Motor neuron (in vitro differentiated cells): Measurements from ENCODE around the gene ADM2. TPM values are rescaled to one million over a fixed set of nuclear protein-coding genes. Genes with fewer than 3 reads are reported as not detected.
"Not testable (repeated sequence)": the region's sequence is repeated elsewhere in the genome, so short reads cannot be mapped to it uniquely, and the experiment has no call there.

Source experiments
- ATAC-seq, 8 experiments: fragments of 200-7000 bp; cut with Tn5 transposase; replicated peaks in 6 of 8; 2 replicates each; pipeline ENCODE4 v1.8.0; 2021; ENCODE audit warnings: mild to moderate bottlenecking in 8 of 8, moderate library complexity in 8 of 8
- H3K27ac ChIP-seq, 2 donors: fragments of 250-450 bp; sonication (Bioruptor Pico); 2 replicates each; pipeline ENCODE4 v1.9.0; 2021; ENCODE audit warnings: antibody characterized with exemption in 2 of 2, mild to moderate bottlenecking in 2 of 2, moderate library complexity in 1 of 2
- H3K4me1 ChIP-seq, 2 donors: fragments of 250-450 bp; sonication (Bioruptor Pico); replicated peaks in 1 of 2; 2 replicates each; pipeline ENCODE4 v1.6.1; 2021; ENCODE audit warnings: antibody characterized with exemption in 2 of 2, mild to moderate bottlenecking in 2 of 2, moderate library complexity in 1 of 2
- H3K4me3 ChIP-seq, 5 donors: fragments of 250-450 bp; sonication (Bioruptor Pico); 2 replicates each; pipeline ENCODE4 v1.9.0; 2021; ENCODE audit warnings: antibody characterized with exemption in 5 of 5, mild to moderate bottlenecking in 5 of 5, moderate library complexity in 4 of 5
- WGBS, 10 experiments: fragments of 450-650 bp; shearing (Covaris generic); methylation state at CpG; one replicate each; pipeline ENCODE4 v1.0.0; 2022; 5-methylcytosine and 5-hydroxymethylcytosine counted together
- in situ Hi-C, 9 experiments: fragments of 400-800 bp; cut with MboI; loops; one replicate each; pipeline ENCODE4 v1.15.0; 2021; ENCODE audit warnings: low sequenced_read_pairs in 9 of 9, low pct_unique_long_range_greater_than_20kb in 2 of 9; ENCODE audit not compliant: unreplicated experiment in 9 of 9
- total RNA-seq, 8 experiments: library from RNA; unstranded; fragments of 300-600 nt; gene quantifications; 2 replicates each; pipeline versions ENCODE4 v1.2.3 to v1.2.4, GENCODE V29; 2022

ADM2 gene
- total RNA-seq, 8 experiments from 2014 or later: 0.09 to 7.6 (median 1.2) TPM

DNA sequence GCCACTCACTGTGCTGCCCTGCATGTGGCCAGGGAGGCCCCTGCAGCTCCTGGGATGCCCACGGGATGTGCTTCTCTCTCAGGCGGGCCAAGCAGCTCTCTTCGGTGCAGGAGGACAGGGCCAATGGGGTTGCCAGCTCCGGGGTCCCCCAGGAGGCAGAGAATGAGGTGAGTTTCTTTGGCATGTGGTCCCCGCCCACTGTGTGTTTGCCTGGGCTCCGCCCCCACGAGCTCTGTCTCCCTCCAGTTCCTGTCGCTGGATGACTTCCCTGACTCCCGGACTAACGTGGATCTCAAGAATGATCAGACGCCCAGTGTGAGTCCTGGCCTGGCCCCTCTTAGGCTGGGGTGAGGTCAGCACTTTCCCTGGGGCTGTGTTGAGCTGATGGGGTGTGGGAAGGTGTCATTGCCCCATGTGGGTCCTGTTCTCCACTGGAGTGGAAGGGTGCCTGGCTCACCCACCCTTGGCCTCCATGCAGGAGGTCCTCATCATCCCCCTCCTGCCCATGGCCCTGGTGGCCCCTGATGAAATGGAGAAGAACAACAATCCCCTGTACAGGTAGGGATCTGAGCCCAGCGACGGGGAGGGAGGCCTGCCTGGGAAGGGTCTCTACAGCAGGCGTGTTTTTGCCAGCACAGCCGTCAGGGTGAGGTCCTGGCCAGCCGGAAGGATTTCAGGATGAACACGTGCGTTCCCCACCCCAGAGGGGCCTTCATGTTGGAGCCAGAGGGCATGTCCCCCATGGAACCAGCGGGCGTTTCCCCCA, 36.3 kb downstream of the ADM2 start:
- 81 to 85% methylated on average over 4 to 5 of the region's 20 CpGs; no CpG with 5 or more reads in 8 of the 10 experiments for WGBS, 10 experiments
- Histone ChIP-seq H3K27ac (no peak overlapping the region), H3K4me1 (no peaks in the 10 kb centered on the region), H3K4me3 (no peak overlapping the region)
- no peak for ATAC-seq
- in situ Hi-C loops: no loop called here

DNA sequence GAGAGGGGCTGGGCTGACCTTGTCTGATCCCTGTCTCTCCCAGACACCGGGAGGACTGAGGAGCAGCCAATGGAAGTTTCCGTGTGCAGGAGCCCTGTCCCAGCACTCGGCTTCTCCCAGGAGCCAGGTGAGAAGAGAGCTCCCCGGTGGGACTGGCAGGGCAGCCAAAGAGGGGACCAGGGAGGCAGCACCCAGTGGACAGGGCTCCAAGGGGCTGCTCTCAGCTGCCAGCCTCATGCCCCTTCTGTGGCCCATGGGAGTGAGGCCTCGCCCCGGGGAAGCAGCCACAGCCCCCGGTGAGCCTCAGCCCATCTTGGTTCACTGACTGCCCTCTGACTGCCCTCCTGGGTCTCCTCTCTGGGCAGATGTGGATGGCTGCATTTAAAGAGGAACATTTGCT, 37.3 kb downstream of the ADM2 start:
- no peak overlapping the region for H3K27ac ChIP-seq
- no peak overlapping the region for H3K4me3 ChIP-seq
- no peak for ATAC-seq
- H3K4me1 ChIP-seq: no peaks in the 10 kb centered on the region
- 70 to 95% (median 80%) methylated on average over 1 to 3 of the region's 7 CpGs; no CpG with 5 or more reads in 7 of the 10 experiments for WGBS, 10 experiments
- in situ Hi-C loops: no loop called here

GRCh38 chr22:50519151-50519550, 37.8 kb downstream of the ADM2 start:
- WGBS, 10 experiments: 89 to 100% (median 97%) methylated on average over 1 to 6 of the region's 8 CpGs; no CpG with 5 or more reads in 4 of the 10 experiments
- H3K27ac ChIP-seq: no peak overlapping the region
- no peak for ATAC-seq
- H3K4me3 ChIP-seq: no peak overlapping the region
- in situ Hi-C loops: no loop called here
- H3K4me1 ChIP-seq: peaks cover 0 to under 1% of the 10 kb centered on the region in 2 donors

DNA sequence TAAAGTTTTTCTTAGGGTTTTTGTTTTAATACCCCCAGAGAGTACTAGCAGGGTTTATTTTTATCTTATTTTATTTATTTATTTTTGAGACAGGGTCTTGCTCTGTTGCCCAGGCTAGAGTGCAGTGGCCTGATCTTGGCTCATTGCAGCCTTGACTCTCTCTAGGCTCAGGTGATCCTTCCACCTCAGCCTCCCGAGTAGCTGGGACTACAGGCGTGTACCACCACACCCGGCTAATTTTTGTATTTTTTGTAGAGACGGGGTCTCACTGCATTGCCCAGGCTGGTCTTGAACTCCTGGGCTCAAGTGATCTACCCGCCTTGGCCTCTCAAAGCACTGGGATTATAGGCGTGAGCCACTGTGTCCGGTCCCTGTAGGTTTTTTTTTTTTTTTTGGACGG, 38.8 kb downstream of the ADM2 start:
- in situ Hi-C loops, H3K27ac ChIP-seq, H3K4me1 ChIP-seq, H3K4me3 ChIP-seq, ATAC-seq: not testable (repeated sequence)
- WGBS, 10 experiments: 100% methylated on average over 1 to 5 of the region's 8 CpGs; no CpG with 5 or more reads in 5 of the 10 experiments

GRCh38 chr22:50520826-50521453, 39.6 kb downstream of the ADM2 start:
- 70 to 100% (median 96%) methylated on average over 2 to 5 of the region's 13 CpGs; no CpG with 5 or more reads in 6 of the 10 experiments for WGBS, 10 experiments
- H3K4me1 ChIP-seq: peaks cover 5 to 6% of the 10 kb centered on the region in 2 donors

GRCh38 chr22:50521710-50522109, 40.4 kb downstream of the ADM2 start:
- Histone ChIP-seq H3K4me3 (no peak overlapping the region), H3K4me1 (peaks cover 7 to 8% of the 10 kb centered on the region in 2 donors), H3K27ac (no peak overlapping the region)
- ATAC-seq: no peak
- in situ Hi-C loops: no loop called here
- WGBS, 10 experiments: 100% methylated on average over 1 to 3 of the region's 10 CpGs; no CpG with 5 or more reads in 8 of the 10 experiments

More at GRCh38 chr22:50520826-50521453, 39.6 kb downstream of the ADM2 start:
- no peak overlapping the region for H3K27ac ChIP-seq
- no peak for ATAC-seq
- in situ Hi-C loops: no loop called here
- no peak overlapping the region for H3K4me3 ChIP-seq

GRCh38 chr22:50522208-50522805, 41.0 kb downstream of the ADM2 start:
- H3K4me3 ChIP-seq: no peak overlapping the region
- in situ Hi-C loops: no loop called here
- ATAC-seq: no peak
- H3K4me1 ChIP-seq: peaks cover 13 to 14% of the 10 kb centered on the region in 2 donors
- 90 to 92% methylated on average over 2 of the region's 15 CpGs; no CpG with 5 or more reads in 8 of the 10 experiments for WGBS, 10 experiments
- no peak overlapping the region for H3K27ac ChIP-seq

GRCh38 chr22:50522806-50523438, 41.6 kb downstream of the ADM2 start:
- in situ Hi-C loops: no loop called here
- ATAC-seq: no peak

DNA sequence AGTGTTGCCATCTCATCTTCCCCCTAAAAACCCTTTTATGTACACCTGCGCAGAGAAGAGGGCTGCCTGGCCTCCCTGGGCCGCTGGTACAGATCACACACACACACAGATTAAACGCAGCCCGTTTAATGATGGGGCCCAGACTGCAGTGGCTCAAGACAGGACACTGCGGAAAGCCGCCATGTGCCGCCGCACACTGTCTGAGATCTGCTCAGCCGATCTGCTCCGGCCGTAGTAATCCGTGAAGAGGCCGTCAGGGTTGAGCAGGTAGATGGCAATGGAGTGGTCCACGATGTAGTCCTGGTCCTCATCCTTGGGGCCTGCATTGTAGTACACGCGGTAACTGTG, 42.1 kb downstream of the ADM2 start:
- in situ Hi-C loops: no loop called here

More at GRCh38 chr22:50522806-50523438, 41.6 kb downstream of the ADM2 start:
- Histone ChIP-seq H3K4me3 (no peak overlapping the region), H3K27ac (no peak overlapping the region), H3K4me1 (peaks cover 14 to 15% of the 10 kb centered on the region in 2 donors)
- WGBS, 10 experiments: 80 to 90% methylated on average over 1 to 2 of the region's 22 CpGs; no CpG with 5 or more reads in 8 of the 10 experiments

GRCh38 chr22:50523806-50524675, 42.7 kb downstream of the ADM2 start:
- H3K4me1 ChIP-seq: peaks cover 14 to 15% of the 10 kb centered on the region in 2 donors
- in situ Hi-C loops: no loop called here
- H3K27ac ChIP-seq: no peak overlapping the region
- ATAC-seq: no peak
- WGBS, 10 experiments: 67 to 100% (median 85%) methylated on average over 1 to 15 of the region's 25 CpGs; no CpG with 5 or more reads in 4 of the 10 experiments
- peak overlapping the region; percentile 58 to 79 (median 69) for H3K4me3 ChIP-seq

More for the DNA sequence above, 42.1 kb downstream of the ADM2 start:
- WGBS, 10 experiments: 80 to 100% (median 100%) methylated on average over 1 to 5 of the region's 16 CpGs; no CpG with 5 or more reads in 3 of the 10 experiments
- H3K4me3 ChIP-seq: no peak overlapping the region
- H3K4me1 ChIP-seq: peaks cover 14 to 15% of the 10 kb centered on the region in 2 donors
- no peak overlapping the region for H3K27ac ChIP-seq
- ATAC-seq: no peak

- peak in 3 of 8 experiments; percentile 2 to 13 (median 12) for ATAC-seq
- 8 to 82% (median 38%) methylated on average over 1 to 5 of the region's 19 CpGs; no CpG with 5 or more reads in 4 of the 10 experiments for WGBS, 10 experiments
- Histone ChIP-seq H3K27ac (peak overlapping the region; percentile 81 to 89), H3K4me3 (peak overlapping the region; percentile 58 to 79 (median 69)), H3K4me1 (peaks cover 14 to 15% of the 10 kb centered on the region in 2 donors)
- in situ Hi-C loops: no loop called here
Observed at GRCh38 chr22:50524676-50525103, 43.3 kb downstream of the ADM2 start.
